ENCODE data around the gene TMEM126A.

DNA sequence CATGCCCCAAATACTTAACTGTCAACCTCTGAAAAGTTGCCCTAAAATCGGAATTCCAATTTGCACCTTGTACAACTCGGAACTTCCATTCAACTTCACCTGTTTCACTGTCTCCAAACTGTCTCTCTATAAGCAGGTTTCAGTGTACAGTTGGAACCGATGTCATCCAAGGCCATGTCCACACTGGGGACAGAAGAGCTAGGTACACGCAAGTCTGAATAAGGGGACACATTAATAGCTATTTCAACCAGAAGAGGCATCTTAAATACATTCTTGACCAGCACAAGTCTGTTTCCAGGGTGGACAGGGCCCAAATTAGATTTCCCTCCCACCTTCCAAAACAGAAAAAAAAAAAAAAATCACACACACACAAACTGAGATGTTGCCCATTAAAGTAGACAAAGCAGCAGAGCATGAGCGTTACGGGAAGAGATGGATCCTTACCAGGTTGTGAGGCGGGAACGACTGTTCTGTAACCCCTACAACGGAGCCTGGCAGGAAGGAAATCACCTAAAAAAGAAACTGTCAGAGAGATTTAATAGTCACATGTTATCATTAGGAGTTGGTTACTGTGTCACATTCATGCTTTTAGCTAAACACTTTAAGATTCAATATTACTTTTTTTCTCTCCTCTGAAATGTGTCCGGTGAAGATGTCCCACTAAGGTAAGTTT lies 15.4 kb downstream of the TMEM126A start:
- TF ChIP-seq, protein P1, sequence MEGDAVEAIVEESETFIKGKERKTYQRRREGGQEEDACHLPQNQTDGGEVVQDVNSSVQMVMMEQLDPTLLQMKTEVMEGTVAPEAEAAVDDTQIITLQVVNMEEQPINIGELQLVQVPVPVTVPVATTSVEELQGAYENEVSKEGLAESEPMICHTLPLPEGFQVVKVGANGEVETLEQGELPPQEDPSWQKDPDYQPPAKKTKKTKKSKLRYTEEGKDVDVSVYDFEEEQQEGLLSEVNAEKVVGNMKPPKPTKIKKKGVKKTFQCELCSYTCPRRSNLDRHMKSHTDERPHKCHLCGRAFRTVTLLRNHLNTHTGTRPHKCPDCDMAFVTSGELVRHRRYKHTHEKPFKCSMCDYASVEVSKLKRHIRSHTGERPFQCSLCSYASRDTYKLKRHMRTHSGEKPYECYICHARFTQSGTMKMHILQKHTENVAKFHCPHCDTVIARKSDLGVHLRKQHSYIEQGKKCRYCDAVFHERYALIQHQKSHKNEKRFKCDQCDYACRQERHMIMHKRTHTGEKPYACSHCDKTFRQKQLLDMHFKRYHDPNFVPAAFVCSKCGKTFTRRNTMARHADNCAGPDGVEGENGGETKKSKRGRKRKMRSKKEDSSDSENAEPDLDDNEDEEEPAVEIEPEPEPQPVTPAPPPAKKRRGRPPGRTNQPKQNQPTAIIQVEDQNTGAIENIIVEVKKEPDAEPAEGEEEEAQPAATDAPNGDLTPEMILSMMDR (IDR thresholded peaks at IDR 0.05; ENCODE audit: low read depth, low read length), result no peak
- TF ChIP-seq EZH2phosphoT487 (IDR thresholded peaks at IDR 0.05; ENCODE audit: low read depth), result no peak

Measured in OCI-LY3 (cell line).